Calu3 (cell line): ENCODE data around the gene SPNS2. TPM values are rescaled to one million over a fixed set of nuclear protein-coding genes. Genes with fewer than 3 reads are reported as not detected.

Experiments
- BruUV-seq: library from RNA; stranded (reverse); fragments of 400-500 nt; replicated peaks from 2 replicates; lab custom pipeline; 2021; lab: Mats Ljungman, UMichigan
- CTCF ChIA-PET: fragments of 300-600 bp; sonication (Branson Sonifier 250); formaldehyde crosslinking; loops from one replicate; lab custom pipeline; 2022; ENCODE audit warnings: antibody characterized with exemption; lab: Charles Lee
- DNase-seq: peaks from one replicate; pipeline ENCODE4 v3.0.0; 2022
- H3K27ac Mint-ChIP-seq: one replicate; pipeline ENCODE4 v1.8.0; 2022; ENCODE audit warnings: mixed read lengths; ENCODE audit not compliant: unreplicated experiment
- H3K27me3 Mint-ChIP-seq: one replicate; pipeline ENCODE4 v1.8.0; 2022; ENCODE audit warnings: mixed read lengths; ENCODE audit not compliant: unreplicated experiment
- H3K36me3 Mint-ChIP-seq: one replicate; pipeline ENCODE4 v1.8.0; 2022; ENCODE audit warnings: mild to moderate bottlenecking, moderate library complexity, mixed read lengths; ENCODE audit not compliant: insufficient read depth, unreplicated experiment
- H3K4me1 Mint-ChIP-seq: one replicate; pipeline ENCODE4 v1.8.0; 2022; ENCODE audit warnings: mild to moderate bottlenecking, low read depth, mixed read lengths; ENCODE audit not compliant: unreplicated experiment
- H3K4me3 Mint-ChIP-seq: one replicate; pipeline ENCODE4 v1.8.0; 2022; ENCODE audit warnings: mild to moderate bottlenecking, low read depth, moderate library complexity, mixed read lengths; ENCODE audit not compliant: unreplicated experiment
- H3K9me3 Mint-ChIP-seq: one replicate; pipeline ENCODE4 v1.8.0; 2022; ENCODE audit warnings: low read depth, mixed read lengths; ENCODE audit not compliant: unreplicated experiment
- CTCF ChIP-seq: fragments of 200-600 bp; IDR thresholded peaks from one replicate; pipeline ENCODE4 v1.8.0; 2022; ENCODE audit warnings: antibody characterized with exemption; ENCODE audit not compliant: unreplicated experiment
- intact Hi-C: fragments of 100-400 bp; cut with micrococcal nuclease; formaldehyde crosslinking; loops from one replicate; pipeline ENCODE4 v1.10.0; 2022; ENCODE audit not compliant: unreplicated experiment
- total RNA-seq: library from RNA; stranded (reverse); gene quantifications from 2 replicates; pipeline ENCODE4 v1.2.3, GENCODE V29; 2022

The SPNS2 gene
- total RNA-seq, 1 experiment from 2014 or later: 63.4 TPM

- Mint-ChIP-seq H3K4me1 (peaks cover 20% of the 10 kb centered on the region), H3K4me3 (no peak overlapping the region), H3K27me3 (no peaks in the 10 kb centered on the region), H3K9me3 (no peaks in the 10 kb centered on the region), H3K27ac (no peak overlapping the region), H3K36me3 (no peaks in the 10 kb centered on the region)
- intact Hi-C loops: no loop called here
- DNase-seq: no peak
- TF ChIP-seq CTCF: no peak
- no TSS peak for BruUV-seq
- CTCF ChIA-PET: no interaction called here
Observed at GRCh38 chr17:4560837-4561256, 62.2 kb downstream of the SPNS2 start.

- no peak for TF ChIP-seq CTCF
- no TSS peak for BruUV-seq
- Mint-ChIP-seq H3K4me1 (peaks cover 15% of the 10 kb centered on the region), H3K9me3 (no peaks in the 10 kb centered on the region), H3K27me3 (no peaks in the 10 kb centered on the region), H3K4me3 (no peak overlapping the region), H3K27ac (no peak overlapping the region), H3K36me3 (no peaks in the 10 kb centered on the region)
- no peak for DNase-seq
- intact Hi-C loops: no loop called here
- CTCF ChIA-PET: no interaction called here
Observed at GRCh38 chr17:4562015-4562969, 63.6 kb downstream of the SPNS2 start.

GRCh38 chr17:4565209-4566141, 66.8 kb downstream of the SPNS2 start:
- Mint-ChIP-seq H3K4me1 (peaks cover 15% of the 10 kb centered on the region), H3K36me3 (no peaks in the 10 kb centered on the region), H3K27me3 (peaks cover 15% of the 10 kb centered on the region), H3K27ac (no peak overlapping the region), H3K4me3 (no peak overlapping the region), H3K9me3 (no peaks in the 10 kb centered on the region)
- BruUV-seq: no TSS peak
- DNase-seq: peak; percentile 42
- CTCF ChIA-PET: no interaction called here
- peak; percentile 33 for TF ChIP-seq CTCF
- intact Hi-C loops: loop anchor here (1.0 to 5.0 kb wide), 2 partner anchors 61 to 137 kb away; partner anchors contain the start of gene PELP1

- DNase-seq: peak; percentile 59
- intact Hi-C loops: loop anchor here (5.0 kb wide), 1 partner anchor 136 kb away; the partner anchor contains the start of gene PELP1
- TF ChIP-seq CTCF: peak; percentile 65
- no peak overlapping the region for H3K27ac Mint-ChIP-seq
- peaks cover 17% of the 10 kb centered on the region for H3K27me3 Mint-ChIP-seq
- no peak overlapping the region for H3K4me3 Mint-ChIP-seq
- CTCF ChIA-PET: interaction anchor here (0.8 to 2.2 kb wide), 9 partner anchors 10 to 223 kb away, joined by 3 to 19 read pairs (median 4); no protein-coding TSS in a partner anchor
- peaks cover 12% of the 10 kb centered on the region for H3K4me1 Mint-ChIP-seq
- no peaks in the 10 kb centered on the region for H3K36me3 Mint-ChIP-seq
- BruUV-seq: no TSS peak
- H3K9me3 Mint-ChIP-seq: no peaks in the 10 kb centered on the region
Observed at GRCh38 chr17:4566785-4567184, 68.1 kb downstream of the SPNS2 start.
